Gastroesophageal sphincter (tissue), 2 donors: Measurements from ENCODE around the gene TYRO3.
"Not testable (repeated sequence)": the region's sequence is repeated elsewhere in the genome, so short reads cannot be mapped to it uniquely, and the experiment has no call there.

Source experiments
- EP300 ChIP-seq: sonication (generic); formaldehyde crosslinking; IDR thresholded peaks from one replicate; pipeline ENCODE4 v1.6.1; 2017; ENCODE audit warnings: antibody characterized with exemption, mild to moderate bottlenecking
- POLR2A ChIP-seq, 2 donors: fragments of 450-650 bp; IDR thresholded peaks; one replicate each; pipeline ENCODE4 v1.6.1; 2017; ENCODE audit warnings: antibody characterized with exemption in 2 of 2, mild to moderate bottlenecking in 2 of 2, moderate library complexity in 1 of 2

- not testable (repeated sequence) for TF ChIP-seq EP300; POLR2A (IDR thresholded peaks at IDR 0.05)
These were observed 10.2 kb downstream of the TYRO3 start for GRCh38 chr15:41569232-41569631.
